Astrocyte (in vitro differentiated cells and primary cell): ENCODE results near the gene RUVBL1. TPM values are rescaled to one million over a fixed set of nuclear protein-coding genes. Genes with fewer than 3 reads are reported as not detected.
A peak's percentile ranks its signal among the peaks of the same experiment; 100 is the strongest.

Source experiments
- DNase-seq: peaks from one replicate; pipeline ENCODE4 v3.0.0-alpha.2; 2010; ENCODE audit warnings: low read depth
- FAIRE-seq: peaks from 2 replicates; lab custom pipeline; 2011; peaks lifted over from hg19 to GRCh38; lab: Jason Lieb, UNC
- H2AFZ ChIP-seq: 2 replicates; pipeline ENCODE4 v1.6.0; 2012; ENCODE audit warnings: low read depth, low read length, inconsistent platforms
- H3K27ac ChIP-seq: 2 replicates; pipeline ENCODE4 v1.5.1; 2011; ENCODE audit warnings: low read depth, low read length, inconsistent platforms
- H3K27me3 ChIP-seq: 2 replicates; pipeline ENCODE4 v1.6.0; 2011; ENCODE audit warnings: low read length, inconsistent platforms; ENCODE audit not compliant: insufficient read depth
- H3K36me3 ChIP-seq: 2 replicates; pipeline ENCODE4 v1.5.1; 2011; ENCODE audit warnings: low read length, inconsistent platforms; ENCODE audit not compliant: insufficient read depth
- H3K4me1 ChIP-seq: 2 replicates; pipeline ENCODE4 v1.5.1; 2011; ENCODE audit warnings: low read length, inconsistent platforms; ENCODE audit not compliant: insufficient read depth
- H3K4me2 ChIP-seq: 2 replicates; pipeline ENCODE4 v1.6.0; 2012; ENCODE audit warnings: low read length, inconsistent platforms
- H3K4me3 ChIP-seq: 2 replicates; pipeline ENCODE4 v1.5.1; 2011; ENCODE audit warnings: low read depth, mild to moderate bottlenecking, low read length, inconsistent platforms; ENCODE audit not compliant: insufficient read depth
- H3K79me2 ChIP-seq: 2 replicates; pipeline ENCODE4 v1.6.0; 2012; ENCODE audit warnings: mild to moderate bottlenecking, low read length, inconsistent platforms; ENCODE audit not compliant: insufficient read depth
- H3K9ac ChIP-seq: 2 replicates; pipeline ENCODE4 v1.6.0; 2012; ENCODE audit warnings: mild to moderate bottlenecking, low read length, inconsistent platforms
- H3K9me3 ChIP-seq: 2 replicates; pipeline ENCODE4 v1.5.1; 2012; ENCODE audit warnings: low read depth, mild to moderate bottlenecking, low read length, inconsistent platforms; ENCODE audit not compliant: insufficient read depth
- H4K20me1 ChIP-seq: 2 replicates; pipeline ENCODE4 v1.6.0; 2012; ENCODE audit warnings: low read length, inconsistent platforms; ENCODE audit not compliant: insufficient read depth
- H3K27ac Mint-ChIP-seq: one replicate; pipeline ENCODE4 v1.8.0; 2021; ENCODE audit warnings: mild to moderate bottlenecking, mixed read lengths; ENCODE audit not compliant: unreplicated experiment
- H3K27me3 Mint-ChIP-seq: one replicate; pipeline ENCODE4 v1.8.0; 2021; ENCODE audit warnings: low read depth, mixed read lengths; ENCODE audit not compliant: unreplicated experiment
- H3K36me3 Mint-ChIP-seq: one replicate; pipeline ENCODE4 v1.8.0; 2021; ENCODE audit warnings: low read depth, mixed read lengths; ENCODE audit not compliant: unreplicated experiment
- H3K4me1 Mint-ChIP-seq: one replicate; pipeline ENCODE4 v1.8.0; 2021; ENCODE audit warnings: low read depth, mixed read lengths; ENCODE audit not compliant: unreplicated experiment
- H3K4me3 Mint-ChIP-seq: one replicate; pipeline ENCODE4 v1.8.0; 2021; ENCODE audit warnings: mild to moderate bottlenecking, moderate library complexity, mixed read lengths; ENCODE audit not compliant: unreplicated experiment
- H3K9me3 Mint-ChIP-seq: one replicate; pipeline ENCODE4 v1.8.0; 2021; ENCODE audit warnings: mild to moderate bottlenecking, mixed read lengths; ENCODE audit not compliant: unreplicated experiment
- CTCF ChIP-seq: IDR thresholded peaks from 2 replicates; pipeline ENCODE4 v1.5.1; 2011; ENCODE audit warnings: low read depth, mild to moderate bottlenecking, inconsistent platforms, low read length, moderate library complexity; ENCODE audit not compliant: insufficient read depth
- EZH2 ChIP-seq: IDR thresholded peaks from 2 replicates; pipeline ENCODE4 v1.6.1; 2012; ENCODE audit warnings: mild to moderate bottlenecking, low read length, inconsistent platforms; ENCODE audit not compliant: insufficient read depth
- total RNA-seq: library from RNA; stranded (reverse); gene quantifications from 2 replicates; pipeline ENCODE4 v1.2.1, GENCODE V29; 2021

Gene RUVBL1
- total RNA-seq, 1 donor from 2014 or later: 43.0 TPM

GRCh38 chr3:128133273-128133883 lies 9.8 kb upstream of the RUVBL1 start:
- Histone ChIP-seq H3K9me3 (no peaks in the 10 kb centered on the region), H3K4me2 (no peak overlapping the region), H3K79me2 (no peaks in the 10 kb centered on the region), H2AFZ (no peak overlapping the region), H3K36me3 (no peaks in the 10 kb centered on the region), H3K4me1 (no peaks in the 10 kb centered on the region), H3K27me3 (peaks cover 7% of the 10 kb centered on the region), H3K4me3 (no peak overlapping the region), H3K9ac (no peak overlapping the region), H4K20me1 (no peaks in the 10 kb centered on the region), H3K27ac (no peak overlapping the region)
- no peak for TF ChIP-seq EZH2
- TF ChIP-seq CTCF: peak; percentile 86
- no peak overlapping the region for H3K27ac Mint-ChIP-seq
- peaks cover 19% of the 10 kb centered on the region for H3K27me3 Mint-ChIP-seq
- H3K36me3 Mint-ChIP-seq: no peaks in the 10 kb centered on the region
- H3K4me1 Mint-ChIP-seq: no peaks in the 10 kb centered on the region
- DNase-seq (peak; percentile 34), FAIRE-seq (peak; percentile 29)
- peaks cover 5% of the 10 kb centered on the region for H3K9me3 Mint-ChIP-seq
- H3K4me3 Mint-ChIP-seq: peak overlapping the region; percentile 4

- Histone ChIP-seq H3K27me3 (peaks cover 2% of the 10 kb centered on the region), H3K4me2 (no peak overlapping the region), H2AFZ (no peak overlapping the region), H3K79me2 (no peaks in the 10 kb centered on the region), H3K9ac (no peak overlapping the region), H4K20me1 (no peaks in the 10 kb centered on the region), H3K27ac (no peak overlapping the region), H3K36me3 (no peaks in the 10 kb centered on the region), H3K4me3 (no peak overlapping the region), H3K4me1 (no peaks in the 10 kb centered on the region), H3K9me3 (no peaks in the 10 kb centered on the region)
- FAIRE-seq (no peak), DNase-seq (no peak)
- H3K9me3 Mint-ChIP-seq: peaks cover 5% of the 10 kb centered on the region
- H3K4me3 Mint-ChIP-seq: no peak overlapping the region
- no peaks in the 10 kb centered on the region for H3K36me3 Mint-ChIP-seq
- TF ChIP-seq EZH2 (no peak), CTCF (no peak)
- H3K27me3 Mint-ChIP-seq: peaks cover 15% of the 10 kb centered on the region
- peak overlapping the region; percentile 28 for H3K27ac Mint-ChIP-seq
- no peaks in the 10 kb centered on the region for H3K4me1 Mint-ChIP-seq
Measured at GRCh38 chr3:128131897-128132646, 8.5 kb upstream of the RUVBL1 start.

GRCh38 chr3:128128251-128128650 lies 4.6 kb upstream of the RUVBL1 start:
- H3K9ac ChIP-seq: no peak overlapping the region
- H3K4me3 Mint-ChIP-seq: no peak overlapping the region
- no peaks in the 10 kb centered on the region for H3K9me3 ChIP-seq
- H3K79me2 ChIP-seq: peaks cover 3% of the 10 kb centered on the region
- H3K4me1 Mint-ChIP-seq: no peaks in the 10 kb centered on the region
- H3K27me3 ChIP-seq: no peaks in the 10 kb centered on the region
- FAIRE-seq (no peak), DNase-seq (no peak)
- no peaks in the 10 kb centered on the region for H3K9me3 Mint-ChIP-seq
- no peak overlapping the region for H3K27ac ChIP-seq
- no peak overlapping the region for H3K4me3 ChIP-seq
- no peak overlapping the region for H3K27ac Mint-ChIP-seq
- H3K4me2 ChIP-seq: no peak overlapping the region
- H3K27me3 Mint-ChIP-seq: peaks cover 11% of the 10 kb centered on the region
- H2AFZ ChIP-seq: no peak overlapping the region
- no peaks in the 10 kb centered on the region for H4K20me1 ChIP-seq
- H3K36me3 Mint-ChIP-seq: no peaks in the 10 kb centered on the region
- TF ChIP-seq EZH2: no peak
- no peak for TF ChIP-seq CTCF
- peaks cover 4% of the 10 kb centered on the region for H3K4me1 ChIP-seq
- H3K36me3 ChIP-seq: no peaks in the 10 kb centered on the region
